Measurements from ENCODE around the gene STAG1.
"Not testable (repeated sequence)": the region's sequence is repeated elsewhere in the genome, so short reads cannot be mapped to it uniquely, and the experiment has no call there.

The STAG1 gene

GRCh38 chr3:136653628-136654027 lies 98.5 kb downstream of the STAG1 start:
- DNase-seq (ENCODE audit: low read depth), result no peak

GRCh38 chr3:136651581-136651980 lies 100.6 kb downstream of the STAG1 start:
- DNase-seq (ENCODE audit: low read depth), result no peak
- TF ChIP-seq CTCF (IDR thresholded peaks at IDR 0.05; ENCODE audit: control insufficient read depth, insufficient read depth, low read depth, low read length, missing control alignments), result no peak
- no peak overlapping the region for H3K4me3 ChIP-seq (ENCODE audit: control insufficient read depth, low read depth, low read length)

More at GRCh38 chr3:136653628-136654027, 98.5 kb downstream of the STAG1 start:
- no peak for TF ChIP-seq CTCF (IDR thresholded peaks at IDR 0.05; ENCODE audit: control insufficient read depth, insufficient read depth, low read depth, low read length, missing control alignments)
- H3K4me3 ChIP-seq (ENCODE audit: control insufficient read depth, low read depth, low read length), result no peak overlapping the region

DNA sequence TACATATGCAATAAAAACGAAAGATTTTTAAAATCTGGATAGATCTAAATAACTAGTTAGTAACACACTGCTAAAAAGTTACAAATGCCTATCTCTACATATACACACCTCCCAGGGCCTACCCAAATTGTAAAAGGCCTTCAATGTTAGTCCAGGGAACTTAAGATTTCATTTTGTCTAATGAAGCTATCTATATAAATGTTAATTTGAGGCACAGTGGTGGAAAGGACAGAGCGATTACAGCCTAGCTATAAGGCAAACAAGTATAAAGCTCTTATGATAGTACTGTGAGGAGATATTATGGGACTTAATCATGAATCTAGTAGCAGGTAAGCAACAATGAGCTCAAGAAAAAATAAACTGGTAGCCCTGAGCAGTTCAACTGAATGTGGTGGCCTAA lies 101.7 kb downstream of the STAG1 start:
- no peak for DNase-seq (ENCODE audit: low read depth)
- TF ChIP-seq CTCF (IDR thresholded peaks at IDR 0.05; ENCODE audit: control insufficient read depth, insufficient read depth, low read depth, low read length, missing control alignments), result no peak
- H3K4me3 ChIP-seq (ENCODE audit: control insufficient read depth, low read depth, low read length), result no peak overlapping the region

DNA sequence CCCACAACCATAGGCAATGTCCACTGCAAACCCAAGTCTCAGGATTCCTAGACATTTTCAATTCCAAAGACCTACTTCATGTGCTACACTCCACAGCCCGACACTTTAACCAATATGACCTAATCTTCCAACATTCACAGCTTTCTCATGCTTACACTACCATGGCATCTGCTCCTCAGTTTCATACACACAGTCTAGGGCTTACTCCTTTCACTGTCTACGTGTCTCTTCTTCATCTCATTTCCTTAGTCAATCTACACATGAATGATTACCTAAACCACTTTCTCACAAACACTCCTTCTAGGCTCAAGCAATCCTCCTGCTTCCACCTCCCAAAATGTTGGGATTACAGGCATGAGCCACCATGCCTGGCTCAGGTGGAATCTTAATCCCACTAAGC lies 106.3 kb downstream of the STAG1 start:
- H3K4me3 ChIP-seq (ENCODE audit: control insufficient read depth, low read depth, low read length), result no peak overlapping the region
- no peak for TF ChIP-seq CTCF (IDR thresholded peaks at IDR 0.05; ENCODE audit: control insufficient read depth, insufficient read depth, low read depth, low read length, missing control alignments)
- no peak for DNase-seq (ENCODE audit: low read depth)

GRCh38 chr3:136644212-136644611 lies 108.0 kb downstream of the STAG1 start:
- no peak for TF ChIP-seq CTCF (IDR thresholded peaks at IDR 0.05; ENCODE audit: control insufficient read depth, insufficient read depth, low read depth, low read length, missing control alignments)
- DNase-seq (ENCODE audit: low read depth), result no peak
- no peak overlapping the region for H3K4me3 ChIP-seq (ENCODE audit: control insufficient read depth, low read depth, low read length)

- DNase-seq (ENCODE audit: low read depth); H3K4me3 ChIP-seq (ENCODE audit: control insufficient read depth, low read depth, low read length): not testable (repeated sequence)
These were observed 108.8 kb downstream of the STAG1 start for GRCh38 chr3:136643380-136643779.

DNA sequence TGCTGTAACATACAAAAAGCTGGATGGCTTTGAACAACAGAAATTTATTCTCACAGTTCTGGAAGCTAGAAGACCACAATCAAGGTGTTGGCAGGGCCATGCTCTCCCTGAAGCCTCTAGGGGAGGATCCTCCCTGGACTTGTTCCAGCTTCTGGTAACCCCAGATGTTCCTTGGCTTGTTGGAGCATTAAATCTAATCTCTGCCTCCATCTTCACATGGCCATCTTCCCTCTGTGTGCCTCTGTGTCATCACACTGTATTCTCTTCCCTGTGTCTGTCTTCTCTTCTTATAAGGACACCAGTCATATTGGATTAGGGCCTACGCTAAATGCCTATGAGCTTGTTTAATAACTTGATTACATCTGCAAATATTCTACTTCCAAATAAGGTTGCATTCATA lies 109.5 kb downstream of the STAG1 start:
- TF ChIP-seq CTCF (IDR thresholded peaks at IDR 0.05; ENCODE audit: control insufficient read depth, insufficient read depth, low read depth, low read length, missing control alignments), result no peak
- DNase-seq (ENCODE audit: low read depth), result no peak
- H3K4me3 ChIP-seq (ENCODE audit: control insufficient read depth, low read depth, low read length), result no peak overlapping the region
